GM12891 (cell line): Measurements from ENCODE around the gene KSR1.

ENCODE experiments used
- POLR2A ChIP-seq: IDR thresholded peaks from 2 replicates; pipeline ENCODE4 v1.6.1; 2011; ENCODE audit warnings: low read depth, low read length, control low read depth
- POLR2AphosphoS5 ChIP-seq: IDR thresholded peaks from 2 replicates; pipeline ENCODE4 v1.6.1; 2011; ENCODE audit warnings: low read depth, low read length, control low read depth
- SPI1 ChIP-seq: IDR thresholded peaks from 2 replicates; pipeline ENCODE4 v1.6.1; 2011; ENCODE audit warnings: low read depth, low read length, control low read depth
- TAF1 ChIP-seq: IDR thresholded peaks from 2 replicates; pipeline ENCODE4 v1.6.1; 2011; ENCODE audit warnings: low read depth, low read length, control low read depth

- no peak for TF ChIP-seq TAF1
- TF ChIP-seq POLR2AphosphoS5: no peak
- no peak for TF ChIP-seq POLR2A
- TF ChIP-seq SPI1: no peak
Observed at GRCh38 chr17:27512511-27513346, 56.5 kb downstream of the KSR1 start.
